HG02970 (cell line): ENCODE measurements around the gene ZNF277.
"Not testable (repeated sequence)": the region's sequence is repeated elsewhere in the genome, so short reads cannot be mapped to it uniquely, and the experiment has no call there.

ENCODE experiments used
- ATAC-seq: cut with Tn5 transposase; IDR thresholded peaks from one replicate; pipeline ENCODE4 v1.9.1; 2021; ENCODE audit warnings: mild to moderate bottlenecking, moderate library complexity, moderate number of reproducible peaks; ENCODE audit not compliant: unreplicated experiment, low FRiP score

ZNF277 gene

GRCh38 chr7:112207765-112208164, 1.3 kb downstream of the ZNF277 start:
- ATAC-seq: no peak

DNA sequence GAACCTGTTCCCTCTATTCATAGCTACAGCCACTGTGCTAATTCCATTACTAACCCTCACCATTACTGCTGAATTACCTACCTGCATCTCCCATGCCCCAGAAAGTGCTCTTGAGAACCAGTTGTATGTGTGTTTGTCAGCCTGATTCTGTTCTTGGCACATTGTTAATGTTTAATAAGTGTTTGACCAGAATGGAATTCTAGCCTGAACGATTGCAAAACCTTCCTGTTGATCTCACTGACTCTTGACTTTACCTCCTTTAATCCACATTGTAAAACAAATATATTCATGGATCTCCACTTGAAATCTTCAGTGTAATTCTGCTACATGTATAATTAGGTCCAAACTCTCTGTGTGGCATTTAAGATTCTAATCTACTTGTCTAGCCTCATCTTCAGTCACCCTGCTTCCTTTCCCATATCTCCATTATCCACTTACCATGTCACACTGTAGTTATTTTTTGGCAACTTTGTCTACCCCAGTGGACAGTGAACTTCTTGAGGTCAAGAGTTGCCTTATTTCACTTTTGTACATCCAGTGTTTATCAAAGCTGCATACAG, 4.9 kb downstream of the ZNF277 start:
- no peak for ATAC-seq

DNA sequence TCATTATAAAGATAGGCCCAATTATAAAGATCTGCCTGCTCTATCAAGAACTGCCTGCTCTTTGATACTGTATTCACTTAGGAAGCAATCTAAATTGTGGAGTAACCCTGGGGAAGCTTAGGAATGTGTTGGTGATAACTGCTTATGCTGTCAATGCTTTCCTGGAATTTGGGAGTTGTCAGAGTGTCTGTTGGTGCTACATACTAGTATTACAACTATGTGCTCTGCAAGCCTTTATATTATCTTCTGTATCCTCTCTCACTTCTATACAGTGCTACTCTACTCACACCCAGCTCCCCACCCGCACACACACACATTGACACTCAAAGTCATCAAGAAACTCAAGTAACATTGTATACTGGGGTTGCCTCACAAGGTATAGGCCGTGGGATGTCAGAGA, 6.1 kb downstream of the ZNF277 start:
- ATAC-seq: no peak

- ATAC-seq: no peak
These were observed 7.2 kb downstream of the ZNF277 start for GRCh38 chr7:112213735-112214134.

DNA sequence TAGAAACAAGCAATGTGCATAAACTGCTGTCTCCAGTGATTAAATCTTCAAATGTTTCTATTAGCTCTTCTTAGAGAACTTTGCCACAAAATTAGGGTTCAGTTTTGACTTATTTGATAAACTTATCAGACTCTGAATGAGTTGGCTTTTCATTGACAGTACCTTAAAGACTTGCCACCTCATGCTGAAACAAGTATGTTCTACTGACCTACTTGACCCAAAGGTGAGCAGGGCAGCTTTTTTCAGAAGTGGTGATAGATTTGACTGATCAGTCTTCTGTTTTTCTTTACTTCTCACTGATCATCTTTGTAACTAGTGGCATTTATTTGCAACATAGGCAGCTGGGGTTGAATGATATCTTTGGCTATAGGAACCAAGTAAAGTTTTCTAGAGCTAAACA, 7.8 kb downstream of the ZNF277 start:
- no peak for ATAC-seq

- no peak for ATAC-seq
These were observed 8.4 kb downstream of the ZNF277 start for GRCh38 chr7:112214883-112215282.

- ATAC-seq: no peak
These were observed 9.3 kb downstream of the ZNF277 start for GRCh38 chr7:112215787-112216186.

DNA sequence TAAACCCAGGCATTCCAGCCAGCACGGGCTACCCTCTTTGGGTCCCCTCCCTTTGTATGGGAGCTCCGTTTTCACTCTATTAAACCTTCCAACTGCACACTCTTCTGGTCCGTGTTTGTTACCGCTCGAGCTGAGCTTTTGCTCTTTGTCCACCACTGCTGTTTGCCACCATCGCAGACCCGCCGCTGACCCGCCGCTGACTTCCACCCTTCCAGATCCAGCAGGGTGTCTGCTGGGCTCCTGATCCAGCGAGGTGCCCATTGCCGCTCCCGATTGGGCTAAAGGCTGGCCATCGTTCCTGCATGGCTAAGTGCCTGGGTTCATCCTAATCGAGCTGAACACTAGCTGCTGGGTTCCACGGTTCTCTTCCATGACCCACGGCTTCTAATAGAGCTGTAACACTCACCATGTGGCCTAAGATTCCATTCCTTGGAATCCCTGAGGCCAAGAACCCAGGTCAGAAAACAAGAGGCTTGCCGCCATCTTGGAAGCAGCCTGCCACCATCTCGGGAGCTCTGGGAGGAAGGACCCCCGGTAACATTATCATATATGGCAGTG, 14.5 kb downstream of the ZNF277 start:
- no peak for ATAC-seq

- no peak for ATAC-seq
These were observed 16.8 kb downstream of the ZNF277 start for GRCh38 chr7:112223310-112223709.

GRCh38 chr7:112224186-112224585, 17.7 kb downstream of the ZNF277 start:
- no peak for ATAC-seq

GRCh38 chr7:112225006-112225405, 18.5 kb downstream of the ZNF277 start:
- no peak for ATAC-seq

GRCh38 chr7:112226701-112227276, 20.3 kb downstream of the ZNF277 start:
- ATAC-seq: no peak

DNA sequence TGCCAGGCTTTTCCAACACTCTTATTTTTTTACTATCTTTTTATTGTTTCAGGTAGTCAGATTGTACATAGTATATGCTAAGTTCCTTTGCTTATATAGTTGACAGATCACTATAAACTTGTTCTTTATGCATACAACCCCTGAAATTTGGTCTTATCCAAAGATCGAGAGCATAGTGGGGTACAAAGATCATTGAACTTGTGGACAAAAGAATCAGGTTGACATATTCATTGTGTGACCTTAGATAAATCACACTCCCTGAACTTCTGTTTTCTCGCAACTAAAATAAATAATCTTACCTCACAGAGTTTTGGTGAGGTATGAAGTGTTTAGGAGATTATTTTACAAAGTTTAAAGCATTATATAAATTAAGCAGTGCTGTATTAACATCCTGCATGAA, 22.1 kb downstream of the ZNF277 start:
- ATAC-seq: no peak

DNA sequence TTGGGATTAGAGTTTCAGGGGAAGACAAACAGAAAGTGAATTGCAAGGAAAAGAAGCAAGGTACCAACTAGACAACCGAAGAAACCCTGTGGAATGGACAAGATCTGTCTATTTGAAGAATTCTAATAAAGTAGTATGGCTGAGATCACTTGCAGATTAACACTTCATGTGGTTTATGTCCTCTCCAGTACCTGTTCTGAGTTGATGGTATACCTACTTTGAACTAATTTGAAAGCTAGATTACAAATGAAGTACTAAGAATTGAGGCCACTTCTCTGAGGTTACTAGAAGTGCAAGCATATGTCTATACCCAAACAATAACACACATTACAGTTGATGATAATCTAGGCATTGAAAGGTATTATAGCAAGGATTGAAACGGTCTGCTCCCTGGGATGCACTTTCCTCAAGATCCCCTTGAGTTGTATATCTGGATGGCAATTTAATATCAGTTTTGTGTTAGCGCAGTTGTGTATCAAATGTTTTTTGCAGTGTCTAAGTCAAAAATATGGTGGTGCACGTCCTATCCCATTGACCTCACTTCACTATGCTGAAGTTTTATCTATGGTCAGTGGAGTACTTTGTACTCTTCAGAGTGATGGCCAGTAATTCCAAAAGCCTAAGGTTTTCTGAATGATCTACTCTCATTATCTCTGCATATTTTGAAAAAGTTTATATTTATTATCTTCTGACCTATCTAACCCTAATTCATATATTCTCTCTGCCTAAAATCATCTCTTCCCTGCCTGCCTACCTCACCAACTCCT, 25.9 kb downstream of the ZNF277 start:
- no peak for ATAC-seq

DNA sequence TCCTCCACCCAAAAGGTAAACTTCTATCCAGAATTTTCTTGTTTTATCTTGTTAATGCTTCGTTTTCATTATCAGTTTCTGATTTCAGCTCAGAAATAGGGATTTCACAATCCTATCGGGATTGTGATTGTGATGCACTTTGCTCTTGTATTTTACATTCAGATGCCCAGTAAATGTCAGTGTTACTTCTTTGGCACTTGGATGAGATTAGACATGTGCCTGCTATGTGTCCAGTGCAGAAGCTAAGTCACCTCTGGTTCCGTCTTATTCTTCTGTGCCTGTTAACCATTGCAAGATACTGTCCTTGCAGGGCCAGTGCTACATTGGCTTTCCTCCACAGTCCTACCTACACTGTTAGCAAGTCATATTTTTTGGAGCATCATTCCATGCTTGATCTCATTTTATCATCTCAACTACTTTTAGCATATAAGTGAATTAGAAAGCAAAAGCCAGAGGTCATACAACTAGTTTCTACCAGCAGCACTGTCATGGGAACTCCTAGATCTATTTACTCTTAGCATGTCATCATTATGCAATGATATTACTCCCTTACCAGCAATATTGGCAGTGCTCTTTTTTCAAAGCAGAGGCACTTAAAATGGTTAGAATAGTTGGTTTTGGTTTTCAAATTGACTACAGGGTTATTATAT, 26.7 kb downstream of the ZNF277 start:
- no peak for ATAC-seq

- ATAC-seq: no peak
These were observed 27.7 kb downstream of the ZNF277 start for GRCh38 chr7:112234147-112234546.

DNA sequence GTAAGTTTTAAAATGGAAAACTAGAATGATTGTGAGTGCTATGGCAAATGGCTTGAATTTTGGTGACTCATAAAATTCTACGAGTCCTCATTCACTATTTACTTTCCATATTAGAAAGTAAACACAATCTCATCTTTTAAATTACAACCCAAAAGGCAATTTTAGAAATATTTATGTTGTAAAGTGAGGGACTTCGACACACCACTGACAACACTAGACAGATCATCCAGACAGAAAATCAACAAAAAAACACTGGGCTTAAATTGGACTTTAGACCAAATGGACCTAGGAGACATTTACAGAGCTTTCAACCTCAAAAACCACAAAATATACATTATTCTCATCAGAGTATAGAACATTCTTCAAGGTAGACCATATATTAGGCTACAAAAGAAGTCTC, 30.1 kb downstream of the ZNF277 start:
- ATAC-seq: no peak

- ATAC-seq: no peak
These were observed 31.8 kb downstream of the ZNF277 start for GRCh38 chr7:112238330-112238729.

DNA sequence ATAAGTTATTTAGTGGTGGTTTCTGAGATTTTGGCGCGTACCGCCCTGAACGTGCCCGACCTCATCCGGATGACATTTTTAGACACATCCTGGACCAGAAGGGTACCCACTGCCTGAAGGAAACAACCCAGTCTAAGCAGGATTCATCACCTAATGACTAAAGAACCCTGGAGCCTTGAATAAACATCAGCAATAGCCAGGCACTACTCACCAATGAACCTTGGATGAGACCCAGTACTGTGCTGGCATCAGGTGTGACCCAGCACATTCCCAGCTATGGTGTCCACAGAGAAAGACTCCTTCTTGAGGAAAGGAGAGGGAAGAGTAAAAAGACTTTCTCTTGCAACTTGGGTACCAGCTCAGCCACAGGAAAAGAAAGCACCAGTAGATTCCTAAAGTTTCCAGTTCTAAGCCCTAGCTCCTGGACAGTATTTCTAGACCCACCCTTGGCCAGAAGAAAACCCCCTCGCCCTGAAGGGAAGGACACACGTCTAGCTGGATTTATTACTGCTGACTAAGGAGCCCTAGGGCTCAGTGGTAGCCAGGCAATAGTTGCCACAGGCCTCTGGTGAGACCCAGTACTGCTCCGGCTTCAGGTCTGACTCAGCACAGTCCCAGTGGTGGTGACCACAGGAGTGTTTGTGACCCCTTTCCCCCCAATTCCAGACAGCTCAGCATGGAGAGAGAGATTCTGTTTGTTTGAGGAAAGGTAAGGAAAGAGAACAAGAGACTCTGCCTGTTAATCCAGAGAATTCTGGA, 32.5 kb downstream of the ZNF277 start:
- no peak for ATAC-seq

DNA sequence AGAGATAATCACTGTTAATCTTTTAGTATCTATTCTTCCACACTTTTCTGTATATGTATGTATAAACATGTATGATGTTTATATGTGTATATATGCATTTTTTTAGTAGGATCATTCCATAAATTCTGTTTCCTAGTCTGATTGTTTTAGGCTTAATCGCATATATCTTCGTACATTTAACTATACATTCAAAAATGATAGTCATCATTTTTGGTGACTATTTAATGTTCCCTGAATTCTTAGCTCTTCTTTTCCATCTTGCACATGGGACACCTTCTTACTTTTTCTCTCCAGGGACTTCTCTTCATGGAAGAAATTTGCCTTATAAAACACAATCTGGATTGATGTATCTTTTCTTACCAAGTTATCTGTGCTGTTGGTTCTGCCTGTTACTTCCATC, 42.1 kb downstream of the ZNF277 start:
- ATAC-seq: no peak

DNA sequence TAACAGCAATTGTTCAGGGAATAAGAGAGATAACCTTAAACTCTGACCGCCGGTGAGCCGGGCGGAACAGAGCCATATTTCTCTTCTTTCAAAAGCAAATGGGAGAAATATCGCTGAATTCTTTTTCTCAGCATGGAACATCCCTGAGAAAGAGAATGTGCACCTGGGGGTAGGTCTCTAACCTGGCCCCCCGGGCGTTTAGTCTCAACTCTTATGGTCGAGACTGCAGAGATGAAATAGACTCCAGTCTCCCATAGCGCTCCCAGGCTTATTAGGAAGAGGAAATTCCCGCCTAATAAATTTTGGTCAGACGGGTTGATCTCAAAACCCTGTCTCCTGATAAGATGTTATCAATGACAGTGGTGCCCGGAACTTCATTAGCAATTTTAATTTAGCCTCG, 43.5 kb downstream of the ZNF277 start:
- ATAC-seq: not testable (repeated sequence)
